Stimulated activated CD4-positive, alpha-beta T cell treated with anti-CD3 and anti-CD28 coated beads, Interleukin-4, amount 100 ng/mL, for 1 hour (primary cell): ENCODE data around the gene COL18A1.

Source experiments
- DNase-seq: peaks from one replicate; pipeline ENCODE4 v3.0.0-alpha.2; 2020

Gene COL18A1

DNA sequence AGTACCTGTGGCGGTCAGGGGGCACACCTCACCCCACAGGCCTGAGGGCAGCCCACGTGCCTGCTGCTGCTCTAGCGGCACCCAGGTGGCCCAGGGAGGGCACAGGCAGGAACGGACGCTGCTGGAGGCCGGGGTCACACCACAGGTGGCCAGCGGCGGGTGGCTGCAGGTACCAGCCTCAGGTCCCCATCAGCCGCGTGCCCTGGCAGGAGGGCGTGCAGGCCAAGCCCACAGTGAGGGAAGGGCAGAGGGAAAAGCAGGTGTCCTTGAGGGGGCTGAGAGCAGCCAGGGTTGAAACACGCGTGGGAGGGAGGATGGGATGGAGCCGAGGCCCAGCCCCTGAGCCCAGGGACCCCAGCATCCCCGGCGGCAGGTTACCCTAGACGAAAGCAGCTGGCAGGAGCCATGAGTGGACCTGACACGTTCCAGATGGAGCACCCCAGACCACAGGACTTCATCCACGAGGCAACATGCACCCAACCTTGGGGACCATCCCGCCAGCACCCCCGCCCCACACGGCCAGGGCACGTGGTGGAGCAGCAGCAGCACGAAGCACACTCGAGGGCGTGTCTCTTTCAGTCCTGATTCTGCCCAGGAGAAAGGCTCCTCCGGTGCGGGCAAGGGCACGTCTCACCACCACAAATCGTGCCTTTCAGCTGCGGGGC is 133.5 kb downstream of the COL18A1 start:
- DNase-seq, result no peak

GRCh38 chr21:45539046-45539795 is 134.3 kb downstream of the COL18A1 start:
- DNase-seq, result no peak

GRCh38 chr21:45539796-45540600 is 135.0 kb downstream of the COL18A1 start:
- no peak for DNase-seq

- DNase-seq, result no peak
Measured at GRCh38 chr21:45540601-45540970, 135.6 kb downstream of the COL18A1 start.

DNA sequence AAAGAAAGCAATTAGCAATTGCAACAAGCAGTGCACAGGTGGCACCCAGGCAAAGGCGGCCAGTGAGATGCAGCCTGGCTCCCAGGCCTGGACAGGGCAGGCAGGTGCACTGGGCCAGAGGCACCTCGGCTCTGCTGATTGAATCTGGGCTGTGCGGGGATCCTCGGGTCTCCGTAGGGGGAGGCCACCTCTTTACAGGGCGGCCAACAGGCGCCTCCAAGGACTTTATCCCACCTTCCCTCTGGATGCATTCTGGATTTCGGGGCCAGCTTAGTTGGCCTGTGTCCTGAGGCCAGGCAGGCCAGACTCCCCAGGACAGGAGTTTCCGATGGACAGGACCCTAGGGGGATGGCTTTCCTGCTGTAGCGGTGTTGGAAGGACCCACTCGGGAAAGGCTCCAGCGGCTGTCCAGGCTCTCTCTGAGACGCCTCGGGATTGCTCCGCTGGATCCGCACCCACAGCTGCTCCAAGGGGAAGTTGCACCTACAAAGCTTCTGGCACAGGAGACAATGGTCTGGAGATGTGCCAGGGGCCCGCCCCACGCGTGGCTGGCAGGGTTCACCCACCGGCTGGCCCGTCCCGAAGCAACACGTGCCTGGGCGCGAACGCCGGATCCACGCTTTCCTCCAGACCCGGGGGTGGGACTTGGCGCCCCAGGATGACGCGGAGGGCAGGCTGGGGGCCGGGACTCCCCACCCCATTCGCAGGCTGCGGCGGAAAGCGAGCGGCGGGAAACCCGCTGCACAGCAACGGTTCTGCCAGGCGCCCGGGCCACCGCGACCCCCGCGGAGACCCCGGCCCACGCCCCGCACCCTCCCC is 136.5 kb downstream of the COL18A1 start:
- peak; percentile 81 for DNase-seq

- DNase-seq, result peak; percentile 80
Measured at GRCh38 chr21:45542242-45542666, 137.3 kb downstream of the COL18A1 start, which contains the start of gene SLC19A1. Gene SLC19A1, minus strand, starts transcription at chr21:45542440. Its CDS starts 4,481 bp downstream, at chr21:45537959.

DNA sequence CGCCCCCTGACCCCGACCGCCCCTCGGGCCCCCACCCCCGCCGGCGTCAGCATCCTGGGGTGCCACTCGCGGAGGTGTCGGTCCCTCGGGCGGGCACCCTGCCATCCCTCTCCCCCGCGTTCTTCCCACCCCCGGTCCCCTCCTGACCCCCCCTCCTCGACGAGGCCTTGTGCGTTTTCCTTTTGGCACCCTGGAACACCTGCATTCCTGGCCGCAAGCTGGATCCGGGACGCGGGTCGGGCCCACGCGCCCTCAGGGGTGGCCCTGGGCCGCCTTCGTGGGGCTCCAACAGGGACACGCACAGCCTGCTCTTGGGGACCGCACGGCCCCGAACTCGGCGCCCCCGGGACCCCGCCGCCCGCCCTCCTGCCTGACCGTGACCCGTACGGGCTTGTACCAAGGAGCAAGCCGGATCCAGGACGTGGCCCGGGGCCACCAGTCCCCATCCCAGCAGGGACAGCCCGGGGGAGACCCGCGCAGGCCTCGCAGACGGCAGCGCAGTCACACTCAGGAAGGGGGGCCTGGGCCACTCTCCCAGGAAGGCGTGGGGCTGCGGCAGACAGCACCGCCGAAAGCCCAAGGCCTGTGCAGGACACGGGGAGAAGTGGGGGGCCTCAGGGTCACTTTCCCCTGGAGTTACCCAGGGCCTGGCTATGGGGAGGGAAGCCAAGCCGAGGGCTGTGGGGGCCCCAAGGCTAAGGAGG is 137.9 kb downstream of the COL18A1 start:
- no peak for DNase-seq

- peak; percentile 4 for DNase-seq
Measured at GRCh38 chr21:45543371-45543709, 138.4 kb downstream of the COL18A1 start.

GRCh38 chr21:45543710-45544448 is 138.9 kb downstream of the COL18A1 start:
- no peak for DNase-seq

GRCh38 chr21:45544449-45545235 is 139.7 kb downstream of the COL18A1 start:
- no peak for DNase-seq

DNA sequence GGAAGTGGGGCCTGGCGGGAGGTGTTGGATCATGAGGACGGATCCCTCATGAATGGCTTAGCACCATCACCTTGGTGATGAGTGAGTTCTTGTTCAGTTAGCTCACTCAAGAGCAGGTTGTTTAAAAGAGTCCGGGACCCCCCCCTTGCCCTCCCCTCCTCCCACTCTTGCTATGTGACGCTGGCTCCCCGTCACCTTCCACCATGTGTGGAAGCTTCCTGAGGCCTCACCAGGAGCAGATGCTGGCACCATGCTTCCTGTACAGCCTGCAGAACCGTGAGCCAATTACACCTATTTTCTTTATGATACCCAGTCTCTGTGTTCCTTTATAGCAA is 140.2 kb downstream of the COL18A1 start:
- DNase-seq, result no peak

DNA sequence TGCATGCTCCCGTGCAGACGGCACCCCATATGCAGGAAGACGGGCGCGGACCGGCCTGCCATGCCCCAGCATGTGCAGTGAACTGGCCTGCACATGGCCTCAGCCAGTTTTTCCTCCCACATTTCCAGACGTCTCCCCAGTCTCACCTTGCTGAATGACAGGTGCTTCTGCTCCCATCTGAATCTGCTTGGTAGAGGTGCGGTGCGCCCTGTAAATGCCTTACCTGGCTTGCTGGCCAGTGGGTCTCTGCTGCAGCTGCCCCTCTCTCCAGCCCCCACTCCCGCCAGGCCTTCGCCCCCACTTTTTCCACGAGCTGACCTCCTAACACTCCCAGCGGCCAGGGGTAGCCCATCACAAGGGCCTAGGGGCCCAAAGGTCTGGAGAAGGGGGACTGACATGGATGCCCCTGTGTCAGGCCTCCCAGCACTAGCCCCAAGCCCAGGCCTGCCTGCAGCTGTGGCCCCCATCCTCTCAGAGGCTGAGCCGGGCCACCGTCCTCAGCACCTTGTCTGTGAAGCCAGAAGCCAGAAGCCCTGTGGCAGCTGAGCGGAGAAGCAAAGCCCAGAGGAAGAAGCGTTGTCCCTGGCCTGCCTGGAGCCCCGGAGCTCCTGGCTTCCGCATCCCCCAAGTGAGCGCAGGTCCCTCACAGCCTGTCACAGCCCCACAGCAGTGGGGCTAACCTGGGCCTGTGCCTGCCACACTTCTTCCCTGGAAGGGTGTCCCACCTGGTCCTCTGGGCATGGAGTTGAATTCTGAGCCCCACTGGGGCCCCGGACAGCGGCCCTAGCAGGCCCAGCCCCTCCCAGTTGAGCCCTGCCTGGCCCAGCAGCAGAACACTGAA is 140.9 kb downstream of the COL18A1 start:
- DNase-seq, result no peak

- no peak for DNase-seq
Measured at GRCh38 chr21:45546636-45547544, 141.9 kb downstream of the COL18A1 start.

DNA sequence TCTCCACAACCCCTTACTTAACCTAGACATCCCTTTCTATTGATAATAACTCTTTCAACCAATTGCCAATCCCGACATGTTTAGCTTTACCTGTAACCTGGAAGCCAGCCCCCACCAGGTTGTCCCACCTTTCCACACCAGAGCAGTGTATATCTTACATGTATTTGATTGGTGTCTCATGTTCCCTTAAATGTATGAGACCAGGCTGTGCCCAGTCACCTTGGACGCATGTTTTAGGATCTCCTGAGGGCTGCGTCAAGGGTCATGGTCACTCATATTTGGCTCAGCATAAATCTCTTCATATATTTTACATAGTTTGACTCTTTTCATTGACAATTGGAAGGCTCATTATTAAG is 142.6 kb downstream of the COL18A1 start:
- DNase-seq, result no peak

GRCh38 chr21:45548711-45549491 is 143.9 kb downstream of the COL18A1 start:
- no peak for DNase-seq

GRCh38 chr21:45549626-45550463 is 144.9 kb downstream of the COL18A1 start:
- DNase-seq, result no peak
